Inferior parietal cortex (tissue), 1 donor: ENCODE measurements around the gene HLA-DMA.
"Not testable (repeated sequence)": the region's sequence is repeated elsewhere in the genome, so short reads cannot be mapped to it uniquely, and the experiment has no call there.

Experiments used
- DNase-seq: peaks from one replicate; pipeline ENCODE4 v3.0.0-alpha.2; 2016; ENCODE audit errors: extremely low spot score

HLA-DMA gene

GRCh38 chr6:32954986-32955802 is 2.3 kb upstream of the HLA-DMA start:
- no peak for DNase-seq

- no peak for DNase-seq
Observed at GRCh38 chr6:32954267-32954666, 1.4 kb upstream of the HLA-DMA start.

DNA sequence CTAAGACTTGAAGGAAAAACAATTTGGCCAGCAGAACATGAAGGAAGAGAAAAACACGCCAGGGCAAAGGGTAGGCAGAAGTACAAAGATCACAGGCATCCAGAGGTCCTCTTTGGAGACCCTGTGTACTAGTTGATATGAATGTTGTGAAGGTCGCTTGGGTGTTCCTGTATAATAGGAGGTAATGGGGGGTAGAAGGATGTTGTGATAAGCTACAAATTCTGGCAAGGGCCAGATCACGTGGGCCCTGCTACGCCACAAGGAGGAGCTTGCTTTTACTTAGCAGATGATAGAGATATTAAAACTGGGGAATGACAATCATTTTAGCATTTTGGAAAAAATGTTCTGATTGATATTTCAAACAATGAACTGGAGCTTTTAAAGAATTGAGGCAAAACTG is 878 bp upstream of the HLA-DMA start:
- DNase-seq = no peak

- DNase-seq = no peak
Observed at GRCh38 chr6:32950449-32950848, 2.4 kb downstream of the HLA-DMA start.

DNA sequence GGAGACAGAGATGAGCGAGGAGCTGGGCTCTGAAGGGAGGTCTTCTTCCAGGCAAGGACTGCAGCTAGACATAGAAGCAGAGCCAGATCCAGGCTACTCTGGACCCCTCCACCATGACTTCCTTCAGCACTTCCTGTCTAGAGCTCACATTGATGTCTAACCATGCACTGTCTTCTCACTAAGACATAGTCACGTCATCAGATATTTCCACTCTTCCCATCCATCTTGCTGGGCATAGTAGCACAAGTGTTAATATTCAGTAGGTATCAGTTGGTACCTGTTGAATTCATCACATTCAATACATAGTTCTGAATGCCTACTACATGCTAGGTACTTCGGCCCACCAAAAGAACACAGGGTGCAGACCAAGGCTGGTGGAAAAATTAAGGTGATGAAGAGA is 2.9 kb downstream of the HLA-DMA start:
- no peak for DNase-seq

DNA sequence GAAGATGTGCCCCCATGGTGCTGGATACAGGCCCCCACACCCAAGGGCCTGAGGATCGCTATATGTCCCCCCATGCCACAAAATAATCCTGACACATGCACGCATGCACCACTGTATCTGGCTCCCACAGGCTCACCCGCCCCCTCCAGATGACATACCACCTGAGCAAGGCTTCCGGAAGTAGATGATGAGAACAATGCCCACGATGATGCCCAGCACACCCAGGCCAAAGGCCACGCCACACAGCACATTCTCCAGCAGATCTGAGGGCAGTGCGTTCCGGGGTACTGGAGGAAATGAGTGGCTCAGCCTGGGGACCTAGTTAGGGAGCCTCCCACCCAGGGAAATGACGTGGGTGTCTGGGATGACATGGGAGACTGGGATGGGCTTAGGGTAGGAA is 3.8 kb downstream of the HLA-DMA start:
- DNase-seq = no peak

DNA sequence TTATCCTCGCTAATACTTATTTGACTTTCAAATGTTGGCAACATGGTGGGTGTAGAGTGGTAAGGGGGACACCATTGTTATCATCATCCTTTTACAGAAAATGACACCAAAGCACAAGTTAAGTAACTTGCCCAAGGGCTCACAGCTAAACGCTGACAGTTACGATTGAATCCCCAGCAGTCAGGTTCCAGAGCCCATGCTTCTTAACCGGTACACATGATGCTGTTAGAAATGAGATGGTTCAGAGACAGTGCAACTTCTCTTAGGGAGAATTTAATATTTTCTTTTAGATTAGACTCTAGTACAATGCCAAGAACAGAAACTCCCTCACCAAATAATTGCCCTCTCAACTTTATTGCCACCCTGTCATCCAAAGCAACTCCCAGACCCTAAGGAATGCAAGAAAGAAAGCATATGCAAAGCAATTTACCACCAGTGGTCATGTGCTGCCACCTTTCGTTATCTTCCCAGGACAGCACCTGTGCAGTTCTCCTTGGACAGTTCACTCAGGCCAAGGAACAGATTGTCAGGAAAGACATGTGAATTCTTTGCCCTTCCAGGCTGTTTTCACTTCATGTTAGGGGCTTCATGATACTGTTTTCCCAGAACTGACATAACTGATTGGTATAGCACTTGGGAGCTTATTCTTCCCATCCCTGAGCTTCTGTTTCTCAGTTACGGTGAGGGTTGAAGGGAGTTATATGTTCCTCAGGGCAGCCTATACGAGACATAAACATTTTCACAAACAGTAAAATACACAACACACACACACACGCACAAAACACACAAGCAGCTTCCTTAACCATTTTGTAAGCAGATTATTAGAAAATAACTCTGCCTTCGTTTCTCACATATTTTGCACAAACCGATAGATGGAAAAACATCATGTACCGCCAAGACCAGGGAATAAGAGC is 5.1 kb downstream of the HLA-DMA start:
- no peak for DNase-seq

DNA sequence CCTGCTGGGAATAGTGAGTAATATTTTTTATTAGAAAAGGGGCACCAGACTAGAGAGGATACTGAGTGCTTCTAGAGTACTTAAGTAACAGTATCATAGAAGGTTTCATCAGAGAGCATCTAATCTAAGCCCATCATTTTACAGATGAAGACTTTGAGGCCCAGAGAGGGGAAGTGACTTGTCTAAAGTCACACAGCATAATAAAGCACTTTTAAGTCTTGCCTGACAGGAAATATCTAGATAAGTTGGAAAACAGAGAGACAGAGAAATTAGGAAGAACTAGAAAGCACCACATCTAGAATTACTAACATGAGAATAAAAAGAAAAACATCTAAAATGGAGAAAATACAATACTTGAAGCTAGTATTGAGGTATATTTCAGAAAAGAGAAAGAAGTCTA is 6.0 kb downstream of the HLA-DMA start:
- DNase-seq = no peak

- no peak for DNase-seq
Observed at GRCh38 chr6:32945953-32946352, 6.9 kb downstream of the HLA-DMA start.

GRCh38 chr6:32945108-32945760 is 7.7 kb downstream of the HLA-DMA start:
- no peak for DNase-seq

DNA sequence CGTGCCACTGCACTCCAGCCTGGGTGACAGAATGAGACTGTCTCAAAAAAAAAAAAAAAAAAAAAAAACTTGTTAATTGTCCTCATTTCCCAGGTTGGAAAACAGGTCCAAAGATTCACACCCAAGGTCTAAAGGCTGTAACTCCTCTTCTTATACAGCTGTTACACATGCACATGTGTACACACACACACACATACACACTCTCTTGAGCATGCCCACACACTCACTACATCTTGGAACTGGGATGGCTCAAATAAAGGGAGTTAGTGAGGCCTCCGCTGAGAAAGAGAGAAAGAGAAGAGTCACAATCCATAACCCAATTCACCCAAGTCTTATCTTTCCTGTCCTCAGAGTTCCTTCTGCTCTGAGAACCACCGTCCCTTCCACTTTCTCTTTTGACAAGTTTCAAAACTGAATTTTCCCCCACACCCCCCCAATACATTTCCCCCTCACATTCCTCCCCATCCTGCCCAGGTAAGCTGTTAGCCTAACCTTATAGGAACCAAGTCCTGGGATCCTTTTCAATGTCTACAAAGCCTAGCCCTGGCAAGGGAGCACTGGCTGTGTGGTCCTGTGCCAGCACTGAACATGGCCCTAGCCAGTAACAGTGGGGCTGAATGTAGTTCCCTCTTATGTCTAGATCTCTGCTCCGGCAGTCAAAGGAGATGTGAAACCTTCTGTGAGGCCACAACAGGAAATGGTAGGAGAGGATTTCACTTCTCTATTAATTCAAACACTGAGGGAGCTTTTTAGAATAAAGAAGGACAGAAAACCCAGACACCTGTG is 8.8 kb downstream of the HLA-DMA start:
- no peak for DNase-seq

DNA sequence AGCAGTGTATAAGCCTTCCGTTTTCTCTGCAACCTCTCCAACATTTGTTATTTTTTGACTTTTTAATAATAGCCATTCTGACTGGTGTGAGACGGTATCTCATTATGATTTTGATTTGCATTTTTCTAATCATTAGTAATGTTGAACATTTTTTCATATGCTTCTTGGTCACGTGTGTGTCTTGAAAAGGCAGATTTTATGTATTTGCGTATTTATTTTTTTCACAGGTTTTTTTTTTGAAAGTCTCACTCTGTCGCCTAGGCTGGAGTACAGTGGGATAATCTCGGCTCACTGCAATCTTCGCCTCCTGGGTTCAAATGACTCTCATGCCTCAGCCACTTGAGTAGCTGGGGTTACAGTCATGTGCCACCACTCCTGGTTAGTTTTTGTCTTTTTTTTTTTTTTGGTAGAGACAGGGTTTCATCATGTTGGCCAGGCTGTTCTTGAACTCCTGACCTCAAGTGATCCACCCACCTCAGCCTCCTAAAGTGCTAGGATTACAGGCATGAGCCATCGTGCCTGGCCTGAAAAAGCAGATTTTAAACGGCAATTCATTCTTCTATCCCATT is 10.3 kb downstream of the HLA-DMA start:
- not testable (repeated sequence) for DNase-seq

- DNase-seq = no peak
Observed at GRCh38 chr6:32941214-32941768, 11.6 kb downstream of the HLA-DMA start.

DNA sequence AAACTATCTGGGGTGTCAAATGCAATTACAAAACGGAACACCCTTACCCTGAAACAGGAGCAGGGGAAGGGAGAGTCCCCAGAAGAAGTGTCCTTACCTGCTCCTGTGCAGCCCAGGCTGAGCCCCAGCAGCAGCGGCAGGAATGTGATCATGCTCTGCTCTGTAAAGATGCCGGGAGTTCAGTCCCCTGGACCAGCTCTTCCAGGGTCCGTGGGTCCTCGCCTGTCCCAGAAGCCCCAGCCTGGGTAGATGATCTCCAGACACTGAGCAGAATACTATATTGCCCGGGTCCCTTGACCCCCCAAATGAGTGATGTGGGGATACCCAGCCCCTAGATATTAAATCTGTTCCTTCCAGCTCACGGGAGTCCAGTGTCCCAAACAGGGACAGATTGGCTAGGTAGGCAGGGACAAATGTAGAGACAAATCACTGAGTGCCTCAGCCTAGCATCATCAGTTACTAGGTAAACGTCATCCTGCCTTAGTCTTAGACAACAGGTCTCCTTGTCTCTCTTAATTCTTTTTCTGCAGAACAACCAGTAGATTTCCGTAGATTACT is 12.2 kb downstream of the HLA-DMA start, which contains the start of gene HLA-DMB:
HLA-DMB (minus strand) TSS at position 373 of the 558 bp plus-strand sequence; CDS start at position 152, 221 bp downstream.
- peak; percentile 79 for DNase-seq

DNA sequence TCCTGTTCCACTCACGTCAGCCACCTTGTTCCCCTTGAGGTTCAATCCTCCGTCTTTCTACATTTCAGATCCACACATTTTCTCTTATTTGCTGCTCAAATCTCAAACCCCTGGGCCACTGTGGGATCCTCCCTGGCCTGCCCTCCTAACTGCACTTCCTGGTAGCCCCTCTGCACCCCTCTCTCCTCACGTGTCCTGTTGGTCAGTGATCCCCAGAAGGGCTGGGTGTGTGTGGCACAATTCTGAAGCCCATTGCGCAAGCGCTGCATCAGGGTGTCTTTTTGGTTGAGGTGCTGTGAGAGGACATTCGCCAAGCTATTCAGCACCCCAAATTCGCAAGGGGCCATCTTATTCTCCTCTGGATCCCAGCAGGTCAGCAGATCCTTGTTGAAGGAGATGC is 14.4 kb downstream of the HLA-DMA start:
- no peak for DNase-seq

GRCh38 chr6:32937230-32937633 is 15.7 kb downstream of the HLA-DMA start:
- DNase-seq = no peak

- DNase-seq = no peak
Observed at GRCh38 chr6:32936239-32937152, 16.4 kb downstream of the HLA-DMA start.

DNA sequence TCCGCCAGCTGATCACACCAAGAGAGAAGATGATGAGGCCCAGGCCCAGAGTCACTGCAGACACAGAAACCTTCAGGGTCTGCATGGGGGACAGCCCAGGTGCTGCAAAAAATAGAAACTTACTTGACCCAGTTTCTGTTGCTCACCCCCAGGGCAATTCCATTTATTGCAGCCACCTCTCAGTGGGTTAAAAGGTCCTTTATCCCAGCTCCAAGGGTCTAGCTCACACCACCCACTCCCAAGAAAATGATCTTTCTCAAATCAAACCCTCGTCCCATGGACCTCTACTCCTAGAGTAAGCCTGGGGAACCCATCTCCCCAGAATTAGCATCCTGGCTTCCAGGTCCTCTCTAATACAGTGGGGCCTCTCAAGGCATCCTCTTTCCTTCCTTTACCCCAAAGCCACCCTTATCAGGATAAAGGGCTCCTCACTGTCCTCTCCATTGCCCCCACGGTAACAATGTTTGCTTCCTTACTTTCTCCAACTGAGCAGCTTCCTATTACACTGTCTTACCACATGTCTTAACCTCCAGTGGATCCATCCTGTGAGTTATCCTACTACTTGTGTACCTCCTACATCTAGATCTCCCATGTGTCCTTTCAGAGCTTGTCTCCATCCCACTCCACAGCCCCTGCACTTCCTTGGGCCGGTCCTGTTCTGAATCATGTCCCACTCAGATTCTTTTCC is 17.2 kb downstream of the HLA-DMA start:
- no peak for DNase-seq

GRCh38 chr6:32933661-32934085 is 19.2 kb downstream of the HLA-DMA start:
- DNase-seq = peak; percentile 82
